NCI-H2029 (cell line): ENCODE measurements around the gene AFAP1.

Experiments
- DNase-seq: peaks from one replicate; lab custom pipeline; 2025; lab: John Stamatoyannopoulos, UW

AFAP1 gene

GRCh38 chr4:7939377-7940108, at the start of gene AFAP1:
Gene AFAP1 (minus strand): TSS chr4:7939861. CDS start chr4:7872078, 67,783 bp downstream.
- peak; percentile 73 for DNase-seq

- no peak for DNase-seq
Observed at GRCh38 chr4:7988437-7988836, 48.8 kb upstream of the AFAP1 start.

- DNase-seq, result peak; percentile 46
Observed at GRCh38 chr4:7987148-7987989, 47.7 kb upstream of the AFAP1 start.

- DNase-seq, result no peak
Observed at GRCh38 chr4:7985891-7986441, 46.3 kb upstream of the AFAP1 start.

- DNase-seq, result no peak
Observed at GRCh38 chr4:7985072-7985471, 45.4 kb upstream of the AFAP1 start.

- no peak for DNase-seq
Observed at GRCh38 chr4:7984286-7984925, 44.7 kb upstream of the AFAP1 start.

GRCh38 chr4:7983296-7983695, 43.6 kb upstream of the AFAP1 start:
- DNase-seq, result no peak

- no peak for DNase-seq
Observed at GRCh38 chr4:7981738-7982394, 42.2 kb upstream of the AFAP1 start.

GRCh38 chr4:7980036-7980435, 40.4 kb upstream of the AFAP1 start:
- DNase-seq, result no peak

GRCh38 chr4:7979652-7979968, 39.9 kb upstream of the AFAP1 start:
- no peak for DNase-seq

- no peak for DNase-seq
Observed at GRCh38 chr4:7978907-7979651, 39.4 kb upstream of the AFAP1 start.

- DNase-seq, result peak; percentile 28
Observed at GRCh38 chr4:7978489-7978888, 38.8 kb upstream of the AFAP1 start.

- DNase-seq, result no peak
Observed at GRCh38 chr4:7976634-7977033, 37.0 kb upstream of the AFAP1 start.

GRCh38 chr4:7976025-7976424, 36.4 kb upstream of the AFAP1 start:
- DNase-seq, result no peak

- DNase-seq, result no peak
Observed at GRCh38 chr4:7974425-7974824, 34.8 kb upstream of the AFAP1 start.

GRCh38 chr4:7973545-7973981, 33.9 kb upstream of the AFAP1 start:
- DNase-seq, result no peak

- DNase-seq, result no peak
Observed at GRCh38 chr4:7971881-7972500, 32.3 kb upstream of the AFAP1 start.

- no peak for DNase-seq
Observed at GRCh38 chr4:7971159-7971631, 31.5 kb upstream of the AFAP1 start.

GRCh38 chr4:7970361-7970946, 30.8 kb upstream of the AFAP1 start:
- DNase-seq, result no peak

- no peak for DNase-seq
Observed at GRCh38 chr4:7968262-7968896, 28.7 kb upstream of the AFAP1 start.
